Iris pigment epithelial cell (primary cell): ENCODE data around the gene ALPK3.

Source experiments
- DNase-seq: peaks from one replicate; pipeline ENCODE4 v3.0.0-alpha.2; 2011; ENCODE audit warnings: low read depth

Gene ALPK3

GRCh38 chr15:84823282-84823878, 6.2 kb downstream of the ALPK3 start:
- DNase-seq = no peak

- no peak for DNase-seq
Observed at GRCh38 chr15:84824260-84825007, 7.3 kb downstream of the ALPK3 start.

GRCh38 chr15:84826369-84826823, 9.2 kb downstream of the ALPK3 start:
- DNase-seq = no peak

DNA sequence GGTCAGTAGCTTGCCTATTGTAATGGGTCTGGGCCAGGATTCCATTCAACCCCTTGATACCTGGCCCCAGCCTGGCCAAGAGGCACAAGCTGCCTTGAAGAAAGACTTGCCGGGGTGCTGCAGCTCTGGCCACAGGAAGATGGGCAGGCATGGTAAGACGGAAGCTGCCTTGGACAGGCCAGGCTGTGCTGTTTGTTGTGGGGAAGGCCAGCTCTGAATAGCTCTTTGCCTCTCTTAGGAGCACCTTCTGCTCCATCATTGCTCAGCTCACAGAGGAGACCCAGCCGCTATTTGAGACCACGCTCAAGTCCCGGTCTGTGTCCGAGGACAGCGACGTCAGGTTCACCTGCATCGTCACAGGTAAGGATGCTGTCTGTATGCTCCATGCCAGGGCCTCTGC, 10.1 kb downstream of the ALPK3 start:
- DNase-seq = no peak

DNA sequence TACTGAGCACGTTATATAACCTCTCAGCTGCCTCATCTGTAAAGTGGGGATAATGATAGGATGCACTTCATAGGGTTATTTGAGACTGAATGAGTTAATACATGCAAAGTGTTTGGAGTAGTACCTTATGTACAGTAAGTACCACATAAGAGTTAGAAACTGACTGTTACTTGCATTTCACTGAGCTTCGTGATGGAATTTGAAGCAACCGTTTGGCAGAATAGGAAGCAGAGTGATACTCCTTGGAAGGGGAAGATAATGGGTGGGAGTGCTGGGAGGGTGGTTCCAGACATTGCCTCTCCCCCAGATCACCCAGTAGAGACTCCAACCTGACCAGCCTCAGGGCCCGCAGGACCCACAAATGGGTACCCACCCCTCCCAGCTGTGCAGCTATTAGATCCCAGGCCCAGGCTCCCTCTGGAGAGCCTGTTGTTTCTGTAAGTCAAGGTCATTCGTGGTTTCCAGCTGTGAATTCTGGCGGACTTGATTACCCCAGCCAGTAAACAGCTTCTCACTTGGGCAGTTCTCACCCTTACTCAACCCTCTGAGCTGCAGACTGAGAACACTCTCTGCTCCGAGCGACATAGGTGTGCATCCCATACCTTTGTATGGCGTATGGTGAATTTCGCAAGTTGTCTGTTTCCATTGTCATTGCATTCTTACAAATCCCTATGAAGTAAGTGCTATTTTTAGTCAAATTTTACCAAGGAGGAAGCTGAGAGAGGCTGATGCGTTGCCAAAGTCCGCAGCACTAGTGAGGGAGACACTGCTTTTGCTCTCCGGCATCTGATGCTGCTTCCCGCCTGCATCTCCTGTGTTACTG, 11.1 kb downstream of the ALPK3 start:
- no peak for DNase-seq

- no peak for DNase-seq
Observed at GRCh38 chr15:84829428-84829827, 12.3 kb downstream of the ALPK3 start.

GRCh38 chr15:84830036-84830435, 12.9 kb downstream of the ALPK3 start:
- no peak for DNase-seq

DNA sequence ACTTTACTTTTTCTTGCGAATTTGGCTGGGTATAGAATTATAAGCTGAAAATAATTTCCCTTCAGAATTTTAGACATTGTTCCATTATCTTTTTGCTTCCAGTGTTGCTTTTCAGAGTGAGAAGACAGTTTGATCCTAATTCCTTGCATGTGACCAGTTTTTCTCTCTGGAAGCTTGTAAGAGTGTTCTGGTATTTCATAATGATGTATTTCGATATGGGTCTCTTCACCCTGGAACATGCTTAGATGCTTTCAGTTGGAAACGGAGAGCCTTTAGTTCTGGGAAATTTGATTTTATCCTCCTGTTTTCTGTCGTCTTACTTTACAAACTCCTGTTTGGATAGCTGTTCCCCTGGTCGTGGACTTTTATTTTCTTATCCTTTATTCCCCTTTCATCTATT, 13.9 kb downstream of the ALPK3 start:
- no peak for DNase-seq

GRCh38 chr15:84831613-84832012, 14.5 kb downstream of the ALPK3 start:
- DNase-seq = no peak

DNA sequence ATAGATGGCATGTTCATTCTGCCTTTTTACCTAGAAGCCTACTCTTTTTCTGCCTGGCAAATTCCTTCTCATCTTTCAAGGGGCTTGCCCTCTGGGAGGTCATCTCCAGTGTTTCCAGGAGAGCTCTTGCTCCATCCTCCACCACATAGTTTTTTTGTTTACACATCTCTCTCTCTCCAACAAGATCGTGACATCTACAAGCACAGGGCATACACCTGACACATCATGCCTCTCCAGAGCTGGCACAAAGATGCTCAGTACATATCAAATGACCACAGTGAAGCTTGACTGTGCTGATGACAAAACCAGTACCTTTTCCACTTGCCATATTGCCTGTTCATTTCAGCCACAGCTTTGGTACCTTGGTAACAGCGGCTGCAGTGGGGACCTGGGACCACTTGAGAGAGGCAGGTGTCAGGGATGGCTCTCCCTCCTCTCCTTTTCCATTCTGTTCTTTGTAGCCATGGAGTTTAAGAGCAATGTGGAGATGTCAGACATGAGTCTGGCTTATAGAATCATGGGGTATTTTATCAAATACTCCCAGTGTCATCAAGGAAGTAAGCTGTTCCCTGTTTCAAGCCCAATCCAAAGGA, 15.4 kb downstream of the ALPK3 start:
- DNase-seq = no peak

- DNase-seq = peak; percentile 70
Observed at GRCh38 chr15:84833447-84834228, 16.5 kb downstream of the ALPK3 start.

DNA sequence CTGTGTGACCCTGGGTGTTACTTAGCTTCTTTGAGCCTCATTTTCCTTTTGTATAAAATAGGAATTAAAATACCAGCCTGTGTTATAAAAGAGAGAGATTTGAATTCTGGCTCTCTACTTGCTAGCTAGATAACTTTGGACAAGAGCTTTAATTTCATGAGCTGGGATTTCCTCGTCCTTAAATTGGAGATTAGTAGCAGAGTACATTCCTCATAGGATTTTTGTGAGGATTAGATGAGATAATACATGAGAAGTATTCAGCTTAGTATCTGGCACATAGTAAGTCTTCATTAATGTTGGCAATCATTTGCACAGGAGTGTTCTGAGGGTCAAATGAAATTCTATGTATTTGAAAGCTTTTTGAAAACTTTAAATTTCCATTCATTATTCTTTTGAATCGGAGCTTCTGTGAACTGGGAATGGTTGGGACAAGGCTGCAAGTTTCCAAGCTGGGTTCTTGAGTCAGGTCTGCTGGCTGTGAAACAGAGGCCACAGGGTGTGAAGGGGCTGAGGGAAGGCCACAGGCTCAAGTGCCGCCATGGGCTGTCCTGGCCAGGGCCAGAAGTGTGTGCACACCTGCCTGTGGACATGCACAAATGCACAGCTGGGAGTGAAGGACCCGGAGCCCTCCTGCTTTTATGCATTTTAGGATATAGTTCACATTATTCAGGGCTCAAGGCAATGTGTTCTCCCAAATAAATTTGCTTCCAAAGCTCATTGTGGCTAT, 17.2 kb downstream of the ALPK3 start:
- DNase-seq = no peak

- no peak for DNase-seq
Observed at GRCh38 chr15:84834969-84835368, 17.8 kb downstream of the ALPK3 start.

DNA sequence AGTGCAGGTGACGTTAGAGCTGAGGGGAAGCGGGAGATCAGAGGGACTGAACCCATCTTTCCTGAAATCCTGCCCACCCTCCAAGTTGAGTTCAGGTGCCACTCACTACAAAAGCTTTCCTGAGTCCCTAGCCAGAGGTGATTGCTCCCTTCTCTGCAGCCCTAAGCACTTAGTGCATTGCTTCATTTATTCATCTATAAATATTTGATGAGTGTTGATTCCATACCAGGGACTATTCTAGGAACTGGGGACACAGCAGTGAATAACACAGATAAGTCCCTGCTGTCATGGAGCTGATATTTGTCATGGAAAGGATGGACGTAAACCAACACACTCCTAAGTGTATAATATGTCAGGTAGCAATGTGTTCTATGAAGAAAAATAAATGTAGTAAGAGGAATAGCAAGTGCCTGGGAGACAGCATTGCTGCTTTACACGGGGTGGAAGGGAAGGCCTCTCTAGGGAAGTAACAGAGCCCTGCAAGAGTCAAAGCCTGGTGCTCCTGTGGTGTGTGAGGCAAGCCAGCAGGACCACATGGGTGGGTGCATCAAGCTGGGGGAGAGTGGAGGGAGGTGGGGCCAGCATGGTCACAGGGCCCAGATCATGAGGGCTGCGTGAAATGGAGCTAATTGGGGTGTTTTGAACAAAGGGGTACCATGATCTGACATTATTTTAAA, 18.6 kb downstream of the ALPK3 start:
- no peak for DNase-seq

GRCh38 chr15:84836844-84837243, 19.7 kb downstream of the ALPK3 start:
- no peak for DNase-seq

- DNase-seq = no peak
Observed at GRCh38 chr15:84839714-84840113, 22.6 kb downstream of the ALPK3 start.

- no peak for DNase-seq
Observed at GRCh38 chr15:84840255-84840654, 23.1 kb downstream of the ALPK3 start.

- peak; percentile 68 for DNase-seq
Observed at GRCh38 chr15:84840741-84841429, 23.7 kb downstream of the ALPK3 start.

DNA sequence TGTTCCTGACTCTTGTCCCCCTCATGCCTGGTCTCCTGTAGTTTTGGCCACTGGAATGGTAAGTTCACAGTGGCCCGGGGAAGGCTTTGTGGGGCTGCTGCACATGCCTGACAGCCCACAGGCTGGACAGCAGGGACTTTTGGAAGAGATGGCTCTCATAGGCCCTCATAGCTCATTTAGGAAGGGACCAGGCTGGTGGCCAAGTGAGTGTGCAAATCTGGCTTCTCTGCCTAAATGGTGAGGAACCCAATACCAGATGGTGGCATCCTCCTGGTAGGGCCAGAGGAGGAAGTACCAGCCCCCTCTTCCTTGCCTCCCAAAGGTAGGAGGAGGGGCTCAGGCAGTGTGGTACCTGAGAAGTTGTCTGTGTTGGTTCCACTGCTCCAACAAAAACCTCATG, 25.6 kb downstream of the ALPK3 start:
- DNase-seq = no peak

DNA sequence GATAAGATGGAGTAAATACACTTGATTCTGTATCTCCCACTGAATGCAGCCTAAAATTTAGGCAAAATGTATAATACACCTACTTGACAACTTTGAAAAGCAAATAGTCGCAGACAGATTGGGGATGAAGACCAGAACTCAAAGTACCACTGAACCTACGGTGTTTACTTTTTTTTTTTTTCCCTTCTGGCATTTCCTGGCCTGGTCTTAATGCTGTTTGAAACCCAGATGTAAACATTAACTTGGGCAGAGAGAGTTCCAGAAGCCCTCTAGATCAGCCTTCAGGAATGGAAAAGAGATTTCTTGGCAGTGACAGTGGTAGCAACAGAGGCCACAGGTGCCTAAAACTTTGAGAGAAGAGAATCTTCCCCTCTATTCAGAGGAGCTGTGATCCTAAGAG, 27.8 kb downstream of the ALPK3 start:
- DNase-seq = no peak
